ENCODE results near the gene CNGB1. TPM values are rescaled to one million over a fixed set of nuclear protein-coding genes. Genes with fewer than 3 reads are reported as not detected.

CNGB1 gene
- total and polyA plus RNA-seq, 8 donors = 0.08 to 18.0 (median 0.73) TPM; not detected in 5

DNA sequence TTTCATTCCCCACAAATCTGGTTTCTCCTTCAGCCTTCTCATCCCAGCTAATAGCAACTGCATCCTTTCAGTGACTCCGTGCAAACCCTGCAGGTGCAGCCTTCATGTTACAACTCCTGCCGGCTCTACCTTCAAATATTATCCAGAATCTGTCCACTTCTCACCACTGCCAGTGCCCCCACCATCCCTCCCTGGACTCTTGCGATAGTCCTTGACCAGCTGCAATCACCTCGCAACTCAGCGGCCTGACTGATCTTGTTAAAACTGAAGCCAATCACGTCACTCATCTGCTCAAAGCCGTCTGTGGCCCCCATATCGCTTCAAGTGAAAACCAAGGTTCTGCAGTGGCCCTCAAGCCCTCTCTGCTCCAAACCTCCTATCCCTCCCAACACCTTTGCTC lies 125.8 kb downstream of the CNGB1 start:
- Histone ChIP-seq H3K9me3 (no peaks in the 10 kb centered on the region), H3K4me3 (no peak overlapping the region), H3K4me1 (no peaks in the 10 kb centered on the region), H3K36me3 (no peaks in the 10 kb centered on the region), H3K27me3 (no peaks in the 10 kb centered on the region), H3K27ac (no peak overlapping the region)
- TF ChIP-seq EP300 (IDR thresholded peaks at IDR 0.05) (no peak), POLR2AphosphoS5 (IDR thresholded peaks at IDR 0.05) (no peak), POLR2A (IDR thresholded peaks at IDR 0.05) (no peak)
- TF ChIP-seq, protein P1, sequence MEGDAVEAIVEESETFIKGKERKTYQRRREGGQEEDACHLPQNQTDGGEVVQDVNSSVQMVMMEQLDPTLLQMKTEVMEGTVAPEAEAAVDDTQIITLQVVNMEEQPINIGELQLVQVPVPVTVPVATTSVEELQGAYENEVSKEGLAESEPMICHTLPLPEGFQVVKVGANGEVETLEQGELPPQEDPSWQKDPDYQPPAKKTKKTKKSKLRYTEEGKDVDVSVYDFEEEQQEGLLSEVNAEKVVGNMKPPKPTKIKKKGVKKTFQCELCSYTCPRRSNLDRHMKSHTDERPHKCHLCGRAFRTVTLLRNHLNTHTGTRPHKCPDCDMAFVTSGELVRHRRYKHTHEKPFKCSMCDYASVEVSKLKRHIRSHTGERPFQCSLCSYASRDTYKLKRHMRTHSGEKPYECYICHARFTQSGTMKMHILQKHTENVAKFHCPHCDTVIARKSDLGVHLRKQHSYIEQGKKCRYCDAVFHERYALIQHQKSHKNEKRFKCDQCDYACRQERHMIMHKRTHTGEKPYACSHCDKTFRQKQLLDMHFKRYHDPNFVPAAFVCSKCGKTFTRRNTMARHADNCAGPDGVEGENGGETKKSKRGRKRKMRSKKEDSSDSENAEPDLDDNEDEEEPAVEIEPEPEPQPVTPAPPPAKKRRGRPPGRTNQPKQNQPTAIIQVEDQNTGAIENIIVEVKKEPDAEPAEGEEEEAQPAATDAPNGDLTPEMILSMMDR (IDR thresholded peaks at IDR 0.05) = no peak
- 77 to 91% (median 83%) methylated on average over 8 of the region's 8 CpGs for WGBS, 5 donors
- DNase-seq = no peak
- intact Hi-C loops (cut with DNase I; ENCODE audit: low total_unique reads) = no loop called here

DNA sequence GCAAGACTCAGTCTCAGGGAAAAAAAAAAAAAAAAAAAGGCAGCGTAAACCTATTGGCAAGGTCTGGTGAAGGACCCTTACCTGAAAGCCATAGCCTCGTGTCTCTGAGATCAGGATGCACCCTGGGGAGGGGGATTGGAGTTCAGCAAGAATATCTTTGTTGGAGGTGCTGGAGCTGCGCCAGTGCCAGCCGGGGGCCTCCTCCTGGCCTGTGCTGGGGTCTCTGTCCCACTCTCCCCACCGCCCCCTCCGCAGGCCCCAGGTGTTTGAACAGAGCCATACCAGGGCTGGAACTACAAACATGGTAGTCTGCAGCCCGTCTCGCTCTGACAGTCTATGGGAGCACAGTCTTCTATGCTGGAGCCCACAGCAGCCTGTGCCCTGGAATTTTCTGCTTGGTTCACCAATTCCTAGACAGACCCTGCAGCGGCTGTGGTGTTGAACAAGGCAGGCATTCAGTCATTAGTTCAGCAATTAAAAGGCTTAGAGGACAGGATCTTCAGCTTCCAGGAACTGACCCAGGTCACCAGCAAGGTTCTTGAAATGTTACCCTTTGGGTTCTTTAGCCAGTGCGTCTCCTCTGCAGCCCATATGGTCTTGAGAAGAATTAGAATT lies 126.4 kb downstream of the CNGB1 start:
- Histone ChIP-seq H3K4me1 (no peaks in the 10 kb centered on the region), H3K27ac (no peak overlapping the region), H3K27me3 (no peaks in the 10 kb centered on the region), H3K36me3 (no peaks in the 10 kb centered on the region), H3K4me3 (no peak overlapping the region), H3K9me3 (no peaks in the 10 kb centered on the region)
- WGBS, 5 donors = 72 to 86% (median 84%) methylated on average over 9 to 10 of the region's 10 CpGs
- TF ChIP-seq POLR2A (IDR thresholded peaks at IDR 0.05) = no peak
- TF ChIP-seq, protein P1 (IDR thresholded peaks at IDR 0.05) = no peak
- TF ChIP-seq POLR2AphosphoS5 (IDR thresholded peaks at IDR 0.05) = no peak
- TF ChIP-seq EP300 (IDR thresholded peaks at IDR 0.05) = no peak
- intact Hi-C loops (cut with DNase I; ENCODE audit: low total_unique reads) = no loop called here
- no peak for DNase-seq

DNA sequence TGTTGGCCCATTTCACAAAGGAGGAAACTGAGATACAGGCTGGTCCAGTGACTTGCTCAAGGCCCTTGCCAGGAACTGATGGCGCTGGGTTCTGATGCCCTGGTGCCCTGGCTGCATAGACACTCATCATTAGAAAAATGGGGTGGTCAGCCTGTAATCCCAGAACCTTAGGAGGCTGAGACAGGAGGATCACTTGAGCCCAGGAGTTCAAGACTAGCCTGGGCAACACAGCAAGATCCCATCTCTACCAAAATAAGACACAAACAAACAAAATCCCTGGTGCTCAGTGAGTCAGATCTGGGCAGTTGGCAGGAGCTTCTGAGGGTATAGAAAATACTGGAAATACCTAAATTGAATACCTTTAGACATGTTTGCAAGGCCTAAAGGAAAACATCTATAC lies 127.5 kb downstream of the CNGB1 start:
- DNase-seq = no peak
- intact Hi-C loops (cut with DNase I; ENCODE audit: low total_unique reads) = no loop called here
- Histone ChIP-seq H3K27ac (no peak overlapping the region), H3K36me3 (no peaks in the 10 kb centered on the region), H3K27me3 (no peaks in the 10 kb centered on the region), H3K4me3 (no peak overlapping the region), H3K9me3 (no peaks in the 10 kb centered on the region), H3K4me1 (no peaks in the 10 kb centered on the region)
- WGBS, 5 donors = 94 to 100% (median 98%) methylated on average over 1 of the region's 1 CpG
- no peak for TF ChIP-seq EP300 (IDR thresholded peaks at IDR 0.05)
- no peak for TF ChIP-seq POLR2AphosphoS5 (IDR thresholded peaks at IDR 0.05)
- TF ChIP-seq, protein P1 (IDR thresholded peaks at IDR 0.05) = no peak
- no peak for TF ChIP-seq POLR2A (IDR thresholded peaks at IDR 0.05)

DNA sequence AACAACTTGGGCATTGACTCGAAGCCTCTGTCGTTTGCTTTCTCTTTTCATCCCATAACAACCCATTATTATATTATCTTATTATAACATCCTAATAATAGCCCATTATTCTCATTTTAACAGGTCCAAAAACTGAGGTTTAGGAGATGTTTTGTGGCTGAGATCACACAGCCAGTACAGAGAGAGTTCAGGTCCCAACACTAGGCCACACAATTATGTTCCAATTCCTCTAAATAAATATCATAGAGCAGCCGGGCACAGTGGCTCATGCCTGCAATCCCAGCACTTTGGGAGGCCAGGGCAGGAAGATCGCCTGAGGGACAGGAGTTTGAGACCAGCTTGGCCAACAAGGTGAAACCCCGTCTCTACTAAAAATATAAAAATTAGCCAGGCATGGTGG lies 128.3 kb downstream of the CNGB1 start:
- Histone ChIP-seq H3K27me3 (no peaks in the 10 kb centered on the region), H3K4me1 (no peaks in the 10 kb centered on the region), H3K9me3 (no peaks in the 10 kb centered on the region), H3K27ac (no peak overlapping the region), H3K36me3 (no peaks in the 10 kb centered on the region), H3K4me3 (no peak overlapping the region)
- intact Hi-C loops (cut with DNase I; ENCODE audit: low total_unique reads) = no loop called here
- WGBS, 5 donors = 85 to 92% (median 89%) methylated on average over 5 of the region's 5 CpGs
- TF ChIP-seq, protein P1 (IDR thresholded peaks at IDR 0.05) = no peak
- TF ChIP-seq EP300 (IDR thresholded peaks at IDR 0.05) (no peak), POLR2A (IDR thresholded peaks at IDR 0.05) (no peak), POLR2AphosphoS5 (IDR thresholded peaks at IDR 0.05) (no peak)
- DNase-seq = no peak
